ENCODE results near the gene USP47. TPM values are rescaled to one million over a fixed set of nuclear protein-coding genes. Genes with fewer than 3 reads are reported as not detected.

USP47 gene
- total and polyA plus RNA-seq, 2 experiments from 2014 or later: 16.3 to 36.7 TPM

GRCh38 chr11:11963067-11963466 lies 121.3 kb downstream of the USP47 start:
- 0 out of 3 replicates have a peak, but pooled peaks cover 2% of the 10 kb centered on the region for H3K36me3 Mint-ChIP-seq (ENCODE audit: low read depth)
- H3K4me3 ChIP-seq: no peak overlapping the region
- H3K36me3 ChIP-seq (ENCODE audit: insufficient read depth): no peaks in the 10 kb centered on the region
- DNase-seq (ENCODE audit: low spot score) (no peak), ATAC-seq (no peak)
- H4K20me1 ChIP-seq (replicated peaks; ENCODE audit: insufficient read depth): no peaks in the 10 kb centered on the region
- 0 out of 2 replicates have a peak, but pooled peaks cover 2% of the 10 kb centered on the region for H3K4me1 ChIP-seq (ENCODE audit: insufficient read depth)
- H3K9me2 ChIP-seq (ENCODE audit: insufficient read depth): no peaks in the 10 kb centered on the region
- H3K27me3 Mint-ChIP-seq (ENCODE audit: insufficient read depth, low read depth, poor library complexity): peaks cover 14% of the 10 kb centered on the region
- H3K4me3 Mint-ChIP-seq: no peak overlapping the region
- no peaks in the 10 kb centered on the region for H3K9me3 Mint-ChIP-seq
- H3K27me3 ChIP-seq (ENCODE audit: insufficient read depth): no peaks in the 10 kb centered on the region
- TF ChIP-seq STAT1 (IDR thresholded peaks at IDR 0.05; ENCODE audit: unreplicated experiment): no peak
- TF ChIP-seq EZH2 (IDR thresholded peaks at IDR 0.05; ENCODE audit: low read depth, unreplicated experiment): no peak
- no peak for TF ChIP-seq ZNF462 (CRISPR knock-in tag; IDR thresholded peaks at IDR 0.05)
- no peak for TF ChIP-seq NANOG (IDR thresholded peaks at IDR 0.05; ENCODE audit: borderline replicate concordance)
- TF ChIP-seq EZH2phosphoT487 (IDR thresholded peaks at IDR 0.05; ENCODE audit: unreplicated experiment): no peak
- TF ChIP-seq ETS1 (IDR thresholded peaks at IDR 0.05): no peak
- no peak for TF ChIP-seq REST (IDR thresholded peaks at IDR 0.05; ENCODE audit: unreplicated experiment)
- H3K4me2 ChIP-seq: no peak overlapping the region
- no peak overlapping the region for H3K27ac Mint-ChIP-seq
- H3K27ac ChIP-seq (ENCODE audit: low read depth): no peak overlapping the region
- no peaks in the 10 kb centered on the region for H3F3A ChIP-seq (replicated peaks; ENCODE audit: low read depth)
- H2AFZ ChIP-seq: no peak overlapping the region
- H3K79me2 ChIP-seq (replicated peaks; ENCODE audit: insufficient read depth): no peaks in the 10 kb centered on the region
- peaks cover 6% of the 10 kb centered on the region for H3K4me1 Mint-ChIP-seq
